ENCODE measurements around the gene GPR162. TPM values are rescaled to one million over a fixed set of nuclear protein-coding genes. Genes with fewer than 3 reads are reported as not detected.
"Not testable (repeated sequence)": the region's sequence is repeated elsewhere in the genome, so short reads cannot be mapped to it uniquely, and the experiment has no call there.

The GPR162 gene
- polyA plus RNA-seq, 3 donors from 2014 or later, result not detected

DNA sequence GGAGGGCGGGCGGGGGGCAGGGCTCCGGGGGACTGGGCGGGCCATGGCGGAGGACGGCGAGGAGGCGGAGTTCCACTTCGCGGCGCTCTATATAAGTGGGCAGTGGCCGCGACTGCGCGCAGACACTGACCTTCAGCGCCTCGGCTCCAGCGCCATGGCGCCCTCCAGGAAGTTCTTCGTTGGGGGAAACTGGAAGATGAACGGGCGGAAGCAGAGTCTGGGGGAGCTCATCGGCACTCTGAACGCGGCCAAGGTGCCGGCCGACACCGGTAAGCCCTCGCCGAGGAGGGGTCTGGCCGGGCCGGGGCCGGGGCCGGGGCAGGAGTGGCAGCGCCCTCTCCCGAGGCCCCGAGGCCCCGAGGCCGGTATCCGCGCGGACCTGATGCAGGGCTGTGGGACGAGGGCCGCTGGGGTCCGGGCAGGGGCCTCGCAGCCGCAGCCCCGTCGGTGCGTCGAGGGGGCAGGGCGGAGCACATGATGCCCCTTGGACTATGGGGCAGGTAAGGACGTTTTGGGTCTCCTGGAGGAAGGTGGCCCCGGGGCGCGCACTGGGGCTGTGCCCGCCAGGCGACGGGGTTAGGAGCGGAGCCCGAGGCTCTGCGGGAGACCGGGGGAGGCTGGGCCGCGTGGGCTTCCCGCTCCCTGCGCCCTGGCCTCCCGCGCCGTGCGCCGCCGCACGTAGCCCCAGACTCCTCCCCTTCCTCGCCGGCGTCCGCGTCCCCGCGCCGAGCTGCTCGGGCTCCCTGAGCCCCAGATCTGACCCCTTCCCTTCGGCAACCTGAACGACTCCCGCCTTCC lies 46.0 kb downstream of the GPR162 start, which contains the start of gene TPI1:
Gene TPI1, plus strand, starts transcription at position 119 of the 798 bp plus-strand sequence. Its CDS starts 36 bp downstream, at position 155.
- peak; percentile 76 to 79 (median 78) for DNase-seq
- Mint-ChIP-seq H3K4me3 (peak within 1 kb of the TSS; percentile 91 to 95 (median 92)), H3K27ac (peak within 1 kb of the TSS; percentile 66 to 95 (median 87)), H3K36me3 (peaks cover 8 to 26% (median 16%) of the 10 kb centered on the region in 3 donors), H3K27me3 (ENCODE audit: low read depth in 3 of 3) (peaks cover 2 to 5% (median 3%) of the 10 kb centered on the region in 3 donors), H3K4me1 (peaks cover 51 to 52% of the 10 kb centered on the region in 2 donors), H3K9me3 (no peaks in the 10 kb centered on the region)

DNA sequence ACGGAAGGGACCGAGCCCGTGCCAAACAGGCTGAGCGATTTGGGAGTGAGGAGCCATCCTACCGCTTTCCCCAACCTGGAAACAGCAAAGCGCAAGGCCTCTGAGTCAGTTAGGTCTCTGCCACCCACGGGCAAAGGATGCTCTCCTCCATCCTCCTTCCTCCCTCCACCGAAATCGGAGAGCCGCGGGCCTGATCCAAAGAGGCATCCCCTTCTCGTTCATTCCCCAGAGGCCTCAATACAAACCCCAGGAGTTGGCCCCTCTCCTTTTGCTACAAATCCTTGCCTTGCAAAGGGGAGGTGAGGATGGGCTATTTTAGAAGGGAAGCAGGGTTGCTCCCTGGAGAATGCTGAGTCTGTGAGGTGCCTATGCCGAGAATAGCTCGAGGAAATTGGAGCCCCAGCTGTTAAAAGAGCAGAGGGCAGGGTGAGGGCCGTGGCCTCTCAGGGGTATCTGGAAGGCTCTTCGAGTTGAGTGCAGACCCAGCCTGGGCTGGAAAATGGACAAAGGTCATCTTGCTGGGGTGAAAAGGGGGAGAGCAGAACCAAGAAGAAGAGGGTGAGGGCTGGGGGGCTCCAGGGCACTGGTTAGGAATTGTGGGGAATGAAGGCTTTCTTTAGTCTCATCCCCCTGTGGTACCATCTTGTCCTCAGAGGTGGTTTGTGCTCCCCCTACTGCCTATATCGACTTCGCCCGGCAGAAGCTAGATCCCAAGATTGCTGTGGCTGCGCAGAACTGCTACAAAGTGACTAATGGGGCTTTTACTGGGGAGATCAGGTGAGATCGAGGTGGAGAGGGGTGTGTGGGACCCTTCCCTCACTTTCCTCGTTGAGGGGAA lies 46.8 kb downstream of the GPR162 start:
- Mint-ChIP-seq H3K36me3 (peaks cover 6 to 21% (median 13%) of the 10 kb centered on the region in 3 donors), H3K9me3 (no peaks in the 10 kb centered on the region), H3K27ac (peak overlapping the region; percentile 58 to 83 (median 80)), H3K4me3 (peak overlapping the region; percentile 85 to 92 (median 86)), H3K4me1 (peaks cover 51 to 52% of the 10 kb centered on the region in 2 donors), H3K27me3 (ENCODE audit: low read depth in 3 of 3) (peaks cover 2 to 6% (median 5%) of the 10 kb centered on the region in 3 donors)
- no peak for DNase-seq

DNA sequence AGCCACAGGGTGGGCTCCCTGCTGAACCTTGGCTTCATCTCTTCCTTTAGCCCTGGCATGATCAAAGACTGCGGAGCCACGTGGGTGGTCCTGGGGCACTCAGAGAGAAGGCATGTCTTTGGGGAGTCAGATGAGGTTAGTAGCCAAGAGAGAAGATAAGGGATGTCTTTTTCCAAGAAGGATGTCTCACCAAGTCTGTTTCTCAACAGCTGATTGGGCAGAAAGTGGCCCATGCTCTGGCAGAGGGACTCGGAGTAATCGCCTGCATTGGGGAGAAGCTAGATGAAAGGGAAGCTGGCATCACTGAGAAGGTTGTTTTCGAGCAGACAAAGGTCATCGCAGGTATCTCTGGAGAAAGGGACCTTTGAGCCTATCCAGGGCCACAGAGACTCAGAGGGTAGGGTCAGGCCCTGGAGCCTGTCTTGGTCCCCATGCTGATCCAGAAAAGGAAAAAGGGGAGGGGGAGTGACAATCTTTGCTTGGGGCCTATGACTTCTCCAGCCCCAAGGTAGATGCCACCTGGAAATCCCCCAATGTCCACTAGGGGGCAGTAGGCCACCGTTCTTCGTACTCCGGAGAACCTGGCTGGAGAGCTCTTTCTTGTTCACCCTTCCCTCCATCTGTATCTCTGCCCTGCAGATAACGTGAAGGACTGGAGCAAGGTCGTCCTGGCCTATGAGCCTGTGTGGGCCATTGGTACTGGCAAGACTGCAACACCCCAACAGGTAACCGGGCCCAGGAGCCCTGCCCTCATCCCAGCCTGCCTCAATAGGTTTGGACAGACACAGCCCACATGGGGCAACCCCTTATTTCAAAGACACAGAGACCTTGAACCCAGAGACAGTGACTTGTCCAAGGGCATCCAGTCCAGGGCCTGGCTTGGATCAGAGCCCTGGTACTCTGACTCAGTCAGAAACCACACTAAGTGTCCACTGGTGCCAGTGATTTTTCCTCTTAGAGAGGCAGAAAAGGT lies 47.7 kb downstream of the GPR162 start:
- H3K36me3 Mint-ChIP-seq, result peaks cover 4 to 20% (median 11%) of the 10 kb centered on the region in 3 donors

DNA sequence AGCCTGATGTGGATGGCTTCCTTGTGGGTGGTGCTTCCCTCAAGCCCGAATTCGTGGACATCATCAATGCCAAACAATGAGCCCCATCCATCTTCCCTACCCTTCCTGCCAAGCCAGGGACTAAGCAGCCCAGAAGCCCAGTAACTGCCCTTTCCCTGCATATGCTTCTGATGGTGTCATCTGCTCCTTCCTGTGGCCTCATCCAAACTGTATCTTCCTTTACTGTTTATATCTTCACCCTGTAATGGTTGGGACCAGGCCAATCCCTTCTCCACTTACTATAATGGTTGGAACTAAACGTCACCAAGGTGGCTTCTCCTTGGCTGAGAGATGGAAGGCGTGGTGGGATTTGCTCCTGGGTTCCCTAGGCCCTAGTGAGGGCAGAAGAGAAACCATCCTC lies 48.7 kb downstream of the GPR162 start:
- Mint-ChIP-seq H3K27ac (peak overlapping the region in 4 of 6 donors; percentile 33 to 49 (median 41)), H3K4me1 (peaks cover 57 to 59% of the 10 kb centered on the region in 2 donors), H3K4me3 (peak overlapping the region in 4 of 5 donors; percentile 14 to 64 (median 58)), H3K36me3 (peaks cover 0 to 13% (median 4%) of the 10 kb centered on the region in 3 donors)
- DNase-seq; H3K27me3 Mint-ChIP-seq (ENCODE audit: low read depth in 3 of 3); H3K9me3 Mint-ChIP-seq: not testable (repeated sequence)

More for the DNA sequence above, 47.7 kb downstream of the GPR162 start:
- Mint-ChIP-seq H3K4me1 (peaks cover 56 to 59% of the 10 kb centered on the region in 2 donors), H3K27ac (peak overlapping the region; percentile 58 to 87 (median 76)), H3K4me3 (peak overlapping the region; percentile 85 to 92 (median 86)), H3K9me3 (no peaks in the 10 kb centered on the region), H3K27me3 (ENCODE audit: low read depth in 3 of 3) (peaks cover 2 to 6% (median 5%) of the 10 kb centered on the region in 3 donors)
- DNase-seq, result peak; percentile 76 to 81 (median 76)

DNA sequence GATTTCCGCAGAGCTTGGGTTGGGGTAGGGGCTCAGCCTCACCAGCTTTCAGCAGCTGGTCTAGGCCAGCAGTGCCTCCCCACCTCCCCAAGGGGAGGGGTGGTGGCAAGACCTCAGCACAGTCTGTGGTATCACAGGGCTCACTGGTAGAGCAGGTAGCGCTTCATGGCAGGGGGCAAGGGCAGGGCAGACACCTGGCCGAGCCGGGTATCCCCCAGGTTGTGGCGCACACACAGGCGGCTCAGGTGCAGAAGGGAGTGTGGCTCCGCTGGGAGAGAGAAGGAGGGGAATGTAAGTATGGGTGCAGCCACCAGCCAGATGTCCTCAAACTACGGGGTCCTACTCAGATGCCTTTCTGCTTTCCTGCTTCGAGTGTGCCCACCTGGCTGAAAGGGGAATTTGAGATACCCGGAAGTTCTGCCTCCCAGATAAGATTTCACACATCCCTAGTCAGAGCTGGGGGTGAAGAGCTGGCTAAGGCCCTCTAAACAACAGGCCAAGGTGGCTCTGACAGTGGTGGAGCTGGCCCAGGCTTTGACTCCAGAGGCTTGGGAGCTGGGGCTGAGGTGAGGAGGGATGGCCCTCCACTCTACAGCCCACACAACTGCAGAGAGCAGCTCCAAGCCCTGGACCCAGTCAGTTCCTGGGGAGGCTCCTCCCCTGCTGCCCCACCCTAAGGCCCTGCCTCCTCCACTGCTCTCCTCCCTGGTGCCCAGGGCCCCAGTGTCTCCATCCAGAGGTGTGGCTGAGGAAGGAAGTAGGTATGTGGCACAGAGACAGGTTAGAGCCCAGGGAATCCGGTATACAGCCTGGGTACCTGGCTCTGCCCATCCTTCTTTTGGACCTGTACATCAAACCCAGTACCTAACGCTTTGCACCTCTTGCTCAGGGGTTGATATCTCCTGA lies 49.7 kb downstream of the GPR162 start:
- H3K27ac Mint-ChIP-seq, result peak overlapping the region; percentile 31 to 91 (median 87)
- peaks cover 57 to 59% of the 10 kb centered on the region in 2 donors for H3K4me1 Mint-ChIP-seq
- peaks cover 0 to 13% (median 8%) of the 10 kb centered on the region in 3 donors for H3K36me3 Mint-ChIP-seq
- H3K27me3 Mint-ChIP-seq (ENCODE audit: low read depth in 3 of 3), result peaks cover 2 to 7% (median 6%) of the 10 kb centered on the region in 3 donors
- H3K9me3 Mint-ChIP-seq, result no peaks in the 10 kb centered on the region
- DNase-seq, result no peak
- H3K4me3 Mint-ChIP-seq, result peak overlapping the region; percentile 88 to 92 (median 91)

DNA sequence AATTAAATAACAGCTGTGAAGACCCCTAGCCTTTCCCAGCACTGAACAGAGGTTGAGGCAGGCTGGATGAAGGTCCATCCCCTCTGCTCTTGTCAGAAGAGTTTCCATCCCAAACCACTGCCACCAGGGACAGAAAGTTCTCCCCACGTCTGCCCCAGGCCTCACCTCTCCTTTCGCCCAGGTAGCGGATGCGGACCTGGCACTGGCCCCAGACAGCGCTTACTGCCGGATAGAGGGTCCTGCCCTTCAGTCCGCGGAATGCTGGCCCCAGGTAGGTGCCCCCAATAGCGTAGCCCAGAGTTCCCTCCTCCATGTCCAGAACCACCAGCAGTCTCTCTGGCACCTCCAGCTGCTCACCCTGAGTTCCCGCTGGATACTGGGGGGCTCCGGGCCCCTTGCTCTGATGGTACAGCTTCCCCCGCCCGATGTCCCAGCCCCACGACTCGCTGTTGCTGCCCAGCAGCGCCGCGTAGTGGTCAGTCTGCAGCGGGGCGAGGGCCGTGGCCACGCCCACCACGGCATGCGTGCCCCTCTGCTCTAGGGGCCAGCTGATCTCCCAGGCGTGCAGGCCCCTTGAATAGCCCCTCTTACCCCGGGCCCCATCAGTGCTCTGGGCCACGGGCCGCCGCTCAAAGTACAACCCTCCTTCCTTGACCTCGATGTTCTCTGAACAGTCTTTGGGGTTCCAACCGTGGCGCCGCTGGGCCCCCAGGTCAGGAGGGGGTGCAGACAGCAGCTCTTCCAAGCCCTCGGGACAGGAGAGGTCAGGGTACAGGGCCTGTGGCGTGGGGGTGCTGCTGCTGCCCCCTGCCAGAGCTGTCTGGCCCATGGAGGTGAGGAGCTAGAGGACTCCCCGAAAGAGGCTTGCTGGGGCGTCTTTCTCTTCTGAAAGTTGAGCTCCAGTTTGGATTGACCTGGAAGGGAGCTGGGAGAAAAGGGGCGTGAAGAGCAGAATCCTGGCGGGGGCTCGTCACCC lies 50.7 kb downstream of the GPR162 start:
- H3K4me3 Mint-ChIP-seq, result peak overlapping the region; percentile 88 to 92 (median 91)
- H3K4me1 Mint-ChIP-seq, result peaks cover 48 to 53% of the 10 kb centered on the region in 2 donors
- peak; percentile 84 to 86 (median 85) for DNase-seq
- H3K27ac Mint-ChIP-seq, result peak overlapping the region; percentile 59 to 91 (median 90)
- H3K9me3 Mint-ChIP-seq, result no peaks in the 10 kb centered on the region
- peaks cover 3 to 17% (median 8%) of the 10 kb centered on the region in 3 donors for H3K36me3 Mint-ChIP-seq
- H3K27me3 Mint-ChIP-seq (ENCODE audit: low read depth in 3 of 3), result peaks cover under 1 to 4% (median 4%) of the 10 kb centered on the region in 3 donors

DNA sequence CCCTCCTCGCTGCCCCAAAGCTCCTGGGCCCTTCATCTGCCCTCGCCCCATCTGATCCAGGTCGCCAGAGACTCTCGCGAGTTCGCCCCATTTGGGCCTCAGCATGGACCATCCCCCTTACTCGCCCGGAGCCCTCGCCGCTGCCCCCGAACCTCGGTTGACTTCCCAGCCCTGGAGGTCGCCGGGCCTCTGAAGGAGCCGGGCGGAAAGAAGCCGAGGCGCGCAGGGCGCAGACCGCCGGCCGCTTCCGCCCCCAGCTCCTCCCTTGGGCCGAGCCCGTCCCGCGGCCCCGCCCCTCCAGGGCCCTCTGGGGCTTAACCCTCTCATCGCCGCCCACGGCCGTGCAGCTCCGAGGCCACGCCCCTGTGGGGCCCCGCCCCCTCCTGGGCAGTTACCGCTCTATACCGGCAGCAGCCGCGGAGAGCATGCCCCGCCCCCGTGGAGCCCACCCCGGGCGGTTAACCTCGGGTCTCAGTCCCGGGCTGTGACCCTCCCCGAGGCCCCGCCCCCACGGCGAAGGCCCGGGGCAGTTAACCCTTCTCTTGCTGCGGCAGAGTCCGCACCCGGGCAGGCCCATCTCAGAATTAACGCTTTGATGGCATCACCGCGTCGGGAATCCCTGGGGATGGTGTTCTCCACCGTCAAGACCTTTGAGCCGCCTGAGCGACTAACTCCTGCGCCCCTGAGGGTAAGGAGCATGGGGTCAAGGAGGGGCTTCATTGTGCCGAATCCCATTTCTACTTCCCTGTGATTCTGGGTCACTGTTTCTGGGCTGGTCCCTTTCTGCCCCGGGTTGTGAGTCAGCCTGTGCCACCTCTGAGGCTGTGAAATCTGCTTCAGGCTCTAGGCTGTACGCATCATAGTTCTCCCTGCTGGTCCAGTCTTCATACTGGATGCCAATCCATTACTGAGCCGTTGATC lies 51.7 kb downstream of the GPR162 start, which contains the start of gene SPSB2:
Gene SPSB2, minus strand, starts transcription at position 210 of the 921 bp plus-strand sequence. CDS start 402 bp downstream, outside the sequence.
- peaks cover 4 to 17% (median 8%) of the 10 kb centered on the region in 3 donors for H3K36me3 Mint-ChIP-seq
- H3K4me1 Mint-ChIP-seq, result peaks cover 43 to 47% of the 10 kb centered on the region in 2 donors
- peaks cover 0 to 4% (median 3%) of the 10 kb centered on the region in 3 donors for H3K27me3 Mint-ChIP-seq (ENCODE audit: low read depth in 3 of 3)
- H3K4me3 Mint-ChIP-seq, result peak within 1 kb of the TSS; percentile 88 to 92 (median 91)
- H3K27ac Mint-ChIP-seq, result peak within 1 kb of the TSS; percentile 59 to 94 (median 90)
- H3K9me3 Mint-ChIP-seq, result no peaks in the 10 kb centered on the region
- peak; percentile 98 to 99 (median 99) for DNase-seq

DNA sequence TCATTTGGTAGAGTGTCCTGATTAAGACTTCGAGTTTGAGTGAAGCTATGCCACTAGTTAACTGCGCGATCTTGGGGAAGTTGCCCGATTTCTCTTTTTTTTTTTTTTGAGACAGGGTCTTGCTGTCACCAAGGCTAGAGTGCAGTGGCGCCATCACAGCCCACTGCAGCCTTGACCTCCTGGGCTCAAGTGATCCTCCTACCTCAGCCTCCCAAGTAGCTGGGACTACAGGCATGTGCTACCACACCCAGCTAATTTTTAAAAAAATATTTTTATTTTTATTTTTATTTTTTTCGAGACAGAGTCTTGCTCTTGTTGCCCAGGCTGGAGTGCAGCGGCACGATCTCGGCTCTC lies 52.4 kb downstream of the GPR162 start:
- not testable (repeated sequence) for H3K27me3 Mint-ChIP-seq (ENCODE audit: low read depth in 3 of 3); H3K9me3 Mint-ChIP-seq; DNase-seq
- Mint-ChIP-seq H3K4me3 (peak overlapping the region; percentile 86 to 92 (median 91)), H3K36me3 (peaks cover 4 to 17% (median 8%) of the 10 kb centered on the region in 3 donors), H3K4me1 (peaks cover 36 to 41% of the 10 kb centered on the region in 2 donors), H3K27ac (peak overlapping the region; percentile 59 to 94 (median 88))

Measured in immature natural killer cell (primary cell).